Measurements from ENCODE around the gene DDX46.
"Not testable (repeated sequence)": the region's sequence is repeated elsewhere in the genome, so short reads cannot be mapped to it uniquely, and the experiment has no call there.

The DDX46 gene

DNA sequence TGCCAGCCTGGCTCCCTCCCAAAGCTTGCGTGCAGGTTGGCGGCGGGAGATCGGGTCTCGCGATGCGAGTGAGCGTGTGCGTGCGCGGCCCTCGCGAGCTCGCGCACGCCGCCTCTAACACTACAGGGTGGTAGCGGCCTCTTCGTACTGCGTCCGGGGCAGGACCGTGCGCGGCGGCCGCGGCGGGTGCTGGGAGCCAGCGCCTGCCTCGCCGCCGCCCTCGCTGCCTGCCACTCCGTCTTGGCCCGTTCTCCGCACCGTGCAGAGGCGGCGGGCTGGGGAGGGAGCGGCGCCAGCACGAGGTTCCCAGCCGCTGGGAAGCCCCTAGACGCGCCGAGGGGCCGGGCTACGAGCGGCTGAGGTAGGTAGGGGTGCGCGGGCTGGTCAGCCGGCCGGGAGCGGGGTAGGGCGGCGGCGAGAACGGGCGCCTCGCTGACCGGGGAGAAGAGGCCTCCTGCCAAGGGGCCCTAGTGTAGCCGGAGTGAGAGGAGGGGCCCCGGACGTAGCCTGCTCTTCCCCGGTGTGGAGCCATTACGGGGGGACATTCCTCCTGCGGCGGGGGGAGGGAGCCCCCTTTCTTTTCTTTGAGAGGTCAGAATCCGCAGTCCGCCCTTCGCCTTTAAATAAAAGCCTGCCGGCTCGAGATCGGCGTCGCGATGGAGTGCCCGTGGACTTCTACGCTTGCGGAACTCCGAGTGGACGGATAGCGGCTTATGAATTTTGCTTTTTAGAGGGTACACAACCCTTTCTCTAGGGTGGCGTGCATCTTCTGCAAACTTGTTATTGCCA, 87.5 kb downstream of the DDX46 start, which contains the start of gene C5orf24:
Gene C5orf24, plus strand, starts transcription at position 117 of the 789 bp plus-strand sequence. CDS start 8,933 bp downstream, outside the sequence.
- peak; percentile 94 for DNase-seq

DNA sequence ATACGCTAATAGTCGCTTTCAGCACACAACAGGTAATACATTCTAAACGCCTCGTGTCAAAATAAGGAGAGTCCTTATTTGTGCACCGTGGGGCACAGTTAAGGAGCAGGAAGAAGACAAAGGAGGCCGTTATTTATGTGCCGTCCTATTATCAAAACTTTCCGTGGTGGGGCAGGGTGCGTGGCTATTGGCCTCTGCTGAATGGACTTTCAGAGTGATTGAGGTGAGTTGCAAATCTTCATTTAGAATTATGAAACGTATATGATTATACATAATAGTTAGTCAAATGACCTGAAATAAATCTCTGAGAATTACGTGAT, 88.0 kb downstream of the DDX46 start:
- peak in 1 of 2 experiments; percentile 52 for DNase-seq

DNA sequence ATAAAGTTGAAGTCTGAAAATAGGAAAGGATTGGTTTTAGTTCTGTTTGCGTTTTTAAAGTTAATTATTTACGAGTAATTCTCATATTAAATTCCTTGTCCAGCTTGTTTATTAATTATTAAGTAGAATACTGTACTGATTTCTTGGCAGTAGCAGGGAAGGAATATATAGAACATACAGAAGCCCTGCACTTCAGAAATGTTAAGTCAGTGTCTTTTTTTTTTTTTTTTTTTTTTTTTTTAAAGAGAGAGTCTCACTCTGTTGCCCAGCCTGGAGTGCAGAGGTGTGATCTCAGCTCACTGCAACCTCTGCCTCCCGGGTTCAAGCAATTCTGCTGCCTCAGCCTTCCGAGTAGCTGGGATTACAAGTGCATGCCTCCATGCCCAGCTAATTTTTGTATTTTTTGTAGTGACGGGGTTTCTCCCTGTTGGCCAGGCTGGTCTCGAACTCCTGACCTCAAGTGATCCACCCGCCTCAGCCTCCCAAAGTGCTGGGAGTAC, 90.9 kb downstream of the DDX46 start:
- not testable (repeated sequence) for DNase-seq

DNA sequence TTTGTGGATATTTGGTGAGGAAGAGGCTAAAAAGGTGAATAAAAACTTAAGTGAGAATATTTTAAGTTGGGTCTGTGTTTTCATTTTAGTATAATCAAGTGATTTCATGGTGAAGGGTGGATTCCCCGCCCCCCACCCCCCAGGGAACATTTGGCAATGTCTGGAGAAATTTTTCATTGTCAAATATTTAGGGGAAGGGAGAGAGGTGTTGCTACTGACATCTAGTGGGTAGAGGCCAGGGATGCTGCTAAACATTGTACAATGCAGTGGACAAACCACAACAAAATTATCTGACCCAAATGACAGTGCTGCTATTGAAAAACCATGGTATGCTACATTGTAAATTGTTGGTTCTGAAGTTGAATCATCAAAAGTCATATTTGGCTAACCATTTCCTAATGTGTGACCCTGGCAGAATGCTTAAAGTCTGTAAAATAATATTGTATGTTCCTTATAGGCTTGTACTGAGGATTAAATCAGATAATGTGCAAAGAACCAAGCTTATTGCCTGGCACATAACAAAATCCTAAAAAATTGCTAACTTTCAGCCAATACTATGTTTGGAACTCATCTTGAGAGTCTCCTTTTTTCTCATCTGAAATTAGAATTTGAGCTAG, 92.8 kb downstream of the DDX46 start:
- DNase-seq: no peak

DNA sequence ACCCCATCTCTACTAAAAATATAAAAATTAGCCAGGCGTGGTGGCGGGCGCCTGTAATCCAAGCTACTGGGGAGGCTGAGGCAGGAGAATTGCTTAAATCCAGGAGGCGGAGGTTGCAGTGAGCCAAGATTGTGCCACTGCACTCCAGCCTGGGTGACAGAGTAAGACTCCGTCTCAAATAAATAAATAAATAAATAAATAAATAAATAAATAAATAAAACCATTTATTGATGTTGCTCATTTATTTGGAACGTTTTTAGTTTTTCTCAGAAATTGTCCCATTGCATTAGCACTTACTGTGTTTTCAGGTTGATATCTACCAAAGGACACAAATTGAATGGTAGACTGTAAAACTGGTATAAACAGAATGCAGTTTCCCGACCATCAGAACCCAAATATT, 97.9 kb downstream of the DDX46 start:
- DNase-seq: not testable (repeated sequence)

DNA sequence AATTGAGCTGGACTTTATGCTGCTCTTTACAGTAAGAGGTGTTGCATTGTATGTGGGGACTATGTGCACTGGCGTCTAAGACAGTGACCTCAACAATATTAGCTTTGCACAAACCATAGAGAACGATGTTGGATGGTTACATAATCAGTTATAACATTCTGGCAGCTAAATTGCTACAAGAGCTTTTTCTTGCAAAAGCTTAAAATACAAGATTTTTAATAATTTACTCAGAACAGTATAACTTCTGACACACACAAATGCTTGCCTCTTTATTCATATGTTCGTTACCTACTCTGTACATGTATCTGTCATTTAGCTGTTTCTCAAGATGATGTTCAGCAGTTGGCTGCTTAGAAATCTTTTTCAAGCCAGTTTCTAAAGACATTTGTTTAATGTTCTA, 98.8 kb downstream of the DDX46 start:
- DNase-seq: no peak

DNA sequence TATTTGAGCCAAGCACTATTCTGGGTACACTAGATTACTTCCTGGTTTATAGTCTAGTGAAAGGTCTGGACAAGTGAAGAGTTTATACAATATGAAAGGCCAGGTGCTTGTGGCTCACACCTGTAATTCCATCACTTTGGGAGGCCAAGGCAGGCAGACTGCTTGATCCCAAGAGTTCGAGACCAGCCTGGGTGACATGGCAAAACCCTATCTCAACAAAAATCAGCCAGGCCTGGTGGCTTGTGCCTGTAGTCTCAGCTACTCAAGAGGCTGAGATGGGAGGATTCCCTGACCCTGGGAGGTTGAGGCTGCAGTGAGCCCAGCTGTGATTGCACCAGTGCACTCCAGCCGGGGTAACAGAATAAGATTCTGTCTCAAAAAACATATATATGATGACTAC, 106.1 kb downstream of the DDX46 start:
- DNase-seq: peak in 1 of 2 experiments; percentile 10

DNA sequence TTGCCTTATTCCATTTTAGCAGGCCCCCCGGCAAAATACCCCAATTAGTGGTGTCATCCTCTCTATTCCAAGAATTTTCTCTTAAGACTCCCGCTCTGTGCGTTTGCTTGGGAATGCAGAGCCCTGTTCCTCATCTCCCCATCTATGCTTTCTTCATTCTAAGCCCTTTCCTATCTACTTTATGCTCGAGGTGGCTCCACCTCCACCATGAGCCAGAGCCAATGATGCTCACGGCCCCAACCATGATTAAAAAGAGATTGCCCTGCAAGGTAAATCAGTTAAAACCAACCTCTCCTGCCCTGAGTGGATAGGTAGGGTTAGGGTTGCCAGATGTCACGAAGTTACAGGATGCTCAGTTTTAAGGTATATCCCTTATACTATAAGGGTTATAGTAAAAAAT, 114.9 kb downstream of the DDX46 start:
- peak; percentile 36 to 38 for DNase-seq

DNA sequence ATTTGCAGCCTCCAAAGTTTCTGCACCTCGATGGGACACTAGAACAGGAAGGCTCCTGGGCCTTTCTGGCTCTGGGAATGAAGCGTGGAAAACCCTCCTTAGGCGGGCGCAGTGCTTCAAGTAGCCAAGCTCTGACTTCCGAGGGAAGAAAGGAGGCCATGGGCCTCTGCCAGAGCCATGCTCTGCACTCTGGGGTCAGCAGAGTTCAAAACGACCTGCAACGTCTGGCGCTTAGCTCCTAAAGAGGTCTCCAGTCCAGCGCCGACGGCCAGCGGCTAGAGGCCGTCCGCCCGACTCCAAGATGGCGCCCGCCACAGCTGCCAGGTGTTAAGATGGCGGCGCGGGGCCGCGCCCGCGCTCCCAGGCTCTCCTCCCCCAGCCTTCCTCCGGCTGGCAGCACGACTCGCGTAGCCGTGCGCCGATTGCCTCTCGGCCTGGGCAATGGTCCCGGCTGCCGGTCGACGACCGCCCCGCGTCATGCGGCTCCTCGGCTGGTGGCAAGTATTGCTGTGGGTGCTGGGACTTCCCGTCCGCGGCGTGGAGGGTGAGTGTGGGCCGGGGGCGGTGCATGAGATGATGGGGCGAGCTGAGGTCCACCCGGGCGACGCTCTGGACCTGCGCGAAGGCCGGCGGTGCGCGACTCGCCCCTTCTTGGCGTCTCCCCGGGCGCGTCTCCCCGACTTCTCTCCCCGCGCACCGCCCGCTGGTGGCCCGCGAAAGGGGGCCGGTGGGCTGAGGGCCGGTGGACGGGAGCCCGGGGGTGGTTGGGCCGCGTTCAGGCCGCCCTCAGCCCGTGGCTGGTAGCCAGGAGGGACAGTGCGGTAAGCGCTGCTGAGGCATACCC, 115.6 kb downstream of the DDX46 start, which contains the start of gene TXNDC15:
Gene TXNDC15, plus strand, starts transcription at position 385 of the 844 bp plus-strand sequence. Its CDS starts 57 bp downstream, at position 442.
- DNase-seq: peak; percentile 86 to 89

DNA sequence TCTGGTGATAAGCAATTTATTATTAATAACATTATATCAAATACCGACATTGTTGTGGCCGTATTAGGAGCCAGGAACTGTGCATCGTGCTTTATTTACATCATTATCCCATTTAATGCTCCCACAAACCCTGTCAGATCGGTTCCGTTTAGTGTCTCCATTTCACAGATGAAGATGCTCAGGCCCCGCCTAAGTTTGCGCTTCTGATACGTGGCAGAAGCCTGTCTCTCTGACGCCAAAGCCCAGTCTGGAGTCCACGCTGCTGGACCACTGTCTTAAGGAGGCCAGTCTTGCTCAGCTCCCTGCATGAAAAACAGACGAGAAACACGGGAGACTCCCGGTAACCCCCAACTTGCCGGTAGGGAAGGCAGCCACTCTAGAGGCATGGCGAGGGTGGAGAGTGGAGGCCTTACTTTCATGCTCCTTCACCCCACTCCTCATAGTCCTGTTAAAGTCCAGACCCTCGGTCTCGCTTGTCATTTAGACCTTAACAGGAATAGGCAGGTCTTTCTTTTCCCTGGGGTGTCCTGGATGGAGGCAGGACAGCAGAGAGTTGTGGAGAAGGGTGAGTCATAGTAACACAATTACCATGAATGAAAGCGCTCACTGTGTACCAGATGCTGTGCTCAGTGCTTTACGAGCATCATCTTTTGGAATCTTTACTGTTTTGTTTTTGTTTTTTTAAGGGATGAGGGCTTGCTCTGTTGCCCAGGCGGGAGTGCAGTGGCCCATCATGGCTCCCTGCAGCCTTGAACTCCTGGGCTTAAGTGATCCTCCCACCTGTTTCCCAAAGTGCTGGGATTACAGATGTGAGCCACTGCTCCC, 116.5 kb downstream of the DDX46 start:
- peak; percentile 67 to 72 for DNase-seq

DNA sequence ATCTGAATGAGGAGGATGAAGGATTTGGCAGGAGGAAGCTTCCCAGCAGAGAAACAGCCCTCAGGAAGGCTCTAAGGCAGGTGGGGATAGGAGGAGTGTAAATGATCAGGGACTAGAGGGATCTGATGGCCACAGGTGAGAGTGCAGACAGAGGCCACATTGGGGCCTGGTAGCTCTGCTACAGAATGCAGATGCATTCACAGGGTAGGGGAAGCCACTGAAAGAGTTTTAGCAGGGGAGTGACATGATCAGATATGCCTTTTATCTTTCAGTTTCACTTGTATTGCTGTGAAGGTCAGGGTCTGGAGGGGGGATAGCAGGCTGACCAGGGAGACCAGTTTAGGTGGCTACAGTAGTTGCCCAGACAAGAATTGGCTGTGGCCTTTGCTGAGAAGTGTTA, 118.6 kb downstream of the DDX46 start:
- no peak for DNase-seq

DNA sequence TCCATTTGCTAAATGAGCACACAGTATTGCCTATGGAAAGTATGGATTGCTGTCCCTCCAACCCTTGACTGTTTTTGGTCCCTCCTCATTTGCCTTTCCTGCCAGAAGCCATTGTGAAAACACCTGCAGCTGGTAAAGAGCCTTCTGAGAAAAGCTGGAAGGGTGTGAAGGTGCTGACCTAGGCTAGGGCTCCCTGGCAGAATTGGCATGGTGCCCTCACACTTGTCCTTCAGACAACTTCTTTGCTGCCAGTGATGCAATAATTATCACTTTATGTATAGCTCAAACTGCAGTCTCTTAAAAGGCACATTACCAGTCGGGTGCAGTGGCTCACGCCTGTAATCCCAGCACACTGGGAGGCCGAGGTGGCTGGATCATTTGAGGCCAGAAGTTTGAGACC, 119.8 kb downstream of the DDX46 start:
- DNase-seq: peak in 1 of 2 experiments; percentile 1

DNA sequence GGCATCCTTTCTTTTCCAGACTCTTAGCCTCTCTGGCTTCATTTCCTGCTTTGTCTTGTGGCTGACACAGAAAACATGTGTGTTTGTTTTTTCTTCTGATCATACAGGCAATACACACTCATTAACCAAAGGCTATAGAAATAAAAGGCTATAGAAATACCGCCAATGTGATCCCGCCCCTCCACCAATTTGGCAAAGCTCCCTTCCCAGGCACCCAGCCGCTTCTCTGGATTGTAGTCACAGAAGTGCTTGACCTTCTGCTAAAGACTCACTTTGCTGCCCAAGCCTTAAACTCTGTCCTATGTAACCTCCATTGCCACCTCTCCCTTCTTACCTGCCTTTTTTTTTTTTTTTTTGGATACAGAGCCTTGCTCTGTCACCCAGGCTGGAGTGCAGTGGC, 120.9 kb downstream of the DDX46 start:
- no peak for DNase-seq
